ENCODE measurements around the gene JAG2.

JAG2 gene

DNA sequence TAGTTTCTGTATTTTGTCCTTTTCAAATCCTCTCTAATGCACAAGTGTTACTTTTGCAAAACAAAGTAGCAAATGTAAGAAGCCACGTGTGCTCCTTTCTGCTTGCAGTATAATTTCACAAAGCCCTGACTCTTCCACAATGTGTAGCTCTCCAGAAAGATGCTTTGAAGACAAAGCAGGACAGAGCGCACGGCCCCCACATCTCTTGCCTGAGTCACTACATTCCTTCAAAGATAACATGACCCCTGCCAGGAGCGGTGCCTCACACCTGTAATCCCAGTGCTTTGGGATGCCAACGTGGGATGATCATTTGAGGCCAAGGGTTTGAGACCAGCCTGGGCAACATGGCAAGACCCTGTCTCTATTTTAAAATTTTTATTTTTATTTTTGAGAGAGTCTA is 40.5 kb downstream of the JAG2 start (continued):
- no peak for TF ChIP-seq OSR1 (CRISPR knock-in tag; IDR thresholded peaks at IDR 0.05)
- no peak for TF ChIP-seq ZNF70 (CRISPR knock-in tag; IDR thresholded peaks at IDR 0.05)
- no peak for TF ChIP-seq CSDC2 (CRISPR knock-in tag; IDR thresholded peaks at IDR 0.05)
- TF ChIP-seq PPARA (CRISPR knock-in tag; IDR thresholded peaks at IDR 0.05; ENCODE audit: borderline replicate concordance), result no peak
- no peak for TF ChIP-seq ZFP3 (CRISPR knock-in tag; IDR thresholded peaks at IDR 0.05)
- TF ChIP-seq, protein P1, sequence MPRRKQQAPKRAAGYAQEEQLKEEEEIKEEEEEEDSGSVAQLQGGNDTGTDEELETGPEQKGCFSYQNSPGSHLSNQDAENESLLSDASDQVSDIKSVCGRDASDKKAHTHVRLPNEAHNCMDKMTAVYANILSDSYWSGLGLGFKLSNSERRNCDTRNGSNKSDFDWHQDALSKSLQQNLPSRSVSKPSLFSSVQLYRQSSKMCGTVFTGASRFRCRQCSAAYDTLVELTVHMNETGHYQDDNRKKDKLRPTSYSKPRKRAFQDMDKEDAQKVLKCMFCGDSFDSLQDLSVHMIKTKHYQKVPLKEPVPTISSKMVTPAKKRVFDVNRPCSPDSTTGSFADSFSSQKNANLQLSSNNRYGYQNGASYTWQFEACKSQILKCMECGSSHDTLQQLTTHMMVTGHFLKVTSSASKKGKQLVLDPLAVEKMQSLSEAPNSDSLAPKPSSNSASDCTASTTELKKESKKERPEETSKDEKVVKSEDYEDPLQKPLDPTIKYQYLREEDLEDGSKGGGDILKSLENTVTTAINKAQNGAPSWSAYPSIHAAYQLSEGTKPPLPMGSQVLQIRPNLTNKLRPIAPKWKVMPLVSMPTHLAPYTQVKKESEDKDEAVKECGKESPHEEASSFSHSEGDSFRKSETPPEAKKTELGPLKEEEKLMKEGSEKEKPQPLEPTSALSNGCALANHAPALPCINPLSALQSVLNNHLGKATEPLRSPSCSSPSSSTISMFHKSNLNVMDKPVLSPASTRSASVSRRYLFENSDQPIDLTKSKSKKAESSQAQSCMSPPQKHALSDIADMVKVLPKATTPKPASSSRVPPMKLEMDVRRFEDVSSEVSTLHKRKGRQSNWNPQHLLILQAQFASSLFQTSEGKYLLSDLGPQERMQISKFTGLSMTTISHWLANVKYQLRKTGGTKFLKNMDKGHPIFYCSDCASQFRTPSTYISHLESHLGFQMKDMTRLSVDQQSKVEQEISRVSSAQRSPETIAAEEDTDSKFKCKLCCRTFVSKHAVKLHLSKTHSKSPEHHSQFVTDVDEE (CRISPR knock-in tag; IDR thresholded peaks at IDR 0.05), result no peak
- no peak for TF ChIP-seq ARNTL (CRISPR knock-in tag; IDR thresholded peaks at IDR 0.05; ENCODE audit: borderline replicate concordance, low read depth)
- no peak for TF ChIP-seq BACH2 (CRISPR knock-in tag; IDR thresholded peaks at IDR 0.05; ENCODE audit: borderline replicate concordance)
- TF ChIP-seq, protein P2, sequence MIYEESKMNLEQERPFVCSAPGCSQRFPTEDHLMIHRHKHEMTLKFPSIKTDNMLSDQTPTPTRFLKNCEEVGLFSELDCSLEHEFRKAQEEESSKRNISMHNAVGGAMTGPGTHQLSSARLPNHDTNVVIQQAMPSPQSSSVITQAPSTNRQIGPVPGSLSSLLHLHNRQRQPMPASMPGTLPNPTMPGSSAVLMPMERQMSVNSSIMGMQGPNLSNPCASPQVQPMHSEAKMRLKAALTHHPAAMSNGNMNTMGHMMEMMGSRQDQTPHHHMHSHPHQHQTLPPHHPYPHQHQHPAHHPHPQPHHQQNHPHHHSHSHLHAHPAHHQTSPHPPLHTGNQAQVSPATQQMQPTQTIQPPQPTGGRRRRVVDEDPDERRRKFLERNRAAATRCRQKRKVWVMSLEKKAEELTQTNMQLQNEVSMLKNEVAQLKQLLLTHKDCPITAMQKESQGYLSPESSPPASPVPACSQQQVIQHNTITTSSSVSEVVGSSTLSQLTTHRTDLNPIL (CRISPR knock-in tag; IDR thresholded peaks at IDR 0.05; ENCODE audit: low read depth), result no peak
- no peak for TF ChIP-seq ISL1 (CRISPR knock-in tag; IDR thresholded peaks at IDR 0.05)
- TF ChIP-seq GLIS3 (CRISPR knock-in tag; IDR thresholded peaks at IDR 0.05), result no peak

DNA sequence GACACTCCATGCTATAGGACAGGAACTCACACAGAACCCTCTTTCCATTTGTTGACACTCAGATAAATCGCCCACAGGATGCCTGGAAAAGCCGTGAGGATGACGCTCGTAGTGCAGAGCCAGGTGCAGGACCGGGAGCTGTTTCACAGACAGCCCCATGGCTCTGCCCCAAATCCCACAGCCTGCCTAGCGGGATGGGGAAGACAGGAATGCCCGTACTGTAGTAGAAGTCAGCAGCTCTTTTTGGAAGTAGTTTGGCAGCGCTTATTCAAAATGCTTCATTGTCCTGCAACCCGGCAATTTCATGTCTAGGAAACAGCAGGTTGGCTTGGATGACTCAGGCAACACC is 41.6 kb downstream of the JAG2 start:
- TF ChIP-seq, protein P3, sequence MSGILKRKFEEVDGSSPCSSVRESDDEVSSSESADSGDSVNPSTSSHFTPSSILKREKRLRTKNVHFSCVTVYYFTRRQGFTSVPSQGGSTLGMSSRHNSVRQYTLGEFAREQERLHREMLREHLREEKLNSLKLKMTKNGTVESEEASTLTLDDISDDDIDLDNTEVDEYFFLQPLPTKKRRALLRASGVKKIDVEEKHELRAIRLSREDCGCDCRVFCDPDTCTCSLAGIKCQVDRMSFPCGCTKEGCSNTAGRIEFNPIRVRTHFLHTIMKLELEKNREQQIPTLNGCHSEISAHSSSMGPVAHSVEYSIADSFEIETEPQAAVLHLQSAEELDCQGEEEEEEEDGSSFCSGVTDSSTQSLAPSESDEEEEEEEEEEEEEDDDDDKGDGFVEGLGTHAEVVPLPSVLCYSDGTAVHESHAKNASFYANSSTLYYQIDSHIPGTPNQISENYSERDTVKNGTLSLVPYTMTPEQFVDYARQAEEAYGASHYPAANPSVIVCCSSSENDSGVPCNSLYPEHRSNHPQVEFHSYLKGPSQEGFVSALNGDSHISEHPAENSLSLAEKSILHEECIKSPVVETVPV (CRISPR knock-in tag; IDR thresholded peaks at IDR 0.05), result no peak
- TF ChIP-seq ARNTL (CRISPR knock-in tag; IDR thresholded peaks at IDR 0.05; ENCODE audit: borderline replicate concordance, low read depth) (no peak), SNAI2 (CRISPR knock-in tag; IDR thresholded peaks at IDR 0.05) (no peak), ZNF8 (CRISPR knock-in tag; IDR thresholded peaks at IDR 0.05) (no peak), OSR1 (CRISPR knock-in tag; IDR thresholded peaks at IDR 0.05) (no peak), ZFP3 (CRISPR knock-in tag; IDR thresholded peaks at IDR 0.05) (no peak), ZNF565 (CRISPR knock-in tag; conservative IDR thresholded peaks at IDR 0.05; ENCODE audit: low read depth) (no peak), ISL1 (CRISPR knock-in tag; IDR thresholded peaks at IDR 0.05) (no peak), ZFP30 (CRISPR knock-in tag; IDR thresholded peaks at IDR 0.05) (no peak), ZNF70 (CRISPR knock-in tag; IDR thresholded peaks at IDR 0.05) (no peak), CSDC2 (CRISPR knock-in tag; IDR thresholded peaks at IDR 0.05) (no peak), PPARA (CRISPR knock-in tag; IDR thresholded peaks at IDR 0.05; ENCODE audit: borderline replicate concordance) (no peak), ESRRG (CRISPR knock-in tag; IDR thresholded peaks at IDR 0.05) (no peak), ZC3H10 (CRISPR knock-in tag; IDR thresholded peaks at IDR 0.05) (no peak)
- TF ChIP-seq, protein P4, sequence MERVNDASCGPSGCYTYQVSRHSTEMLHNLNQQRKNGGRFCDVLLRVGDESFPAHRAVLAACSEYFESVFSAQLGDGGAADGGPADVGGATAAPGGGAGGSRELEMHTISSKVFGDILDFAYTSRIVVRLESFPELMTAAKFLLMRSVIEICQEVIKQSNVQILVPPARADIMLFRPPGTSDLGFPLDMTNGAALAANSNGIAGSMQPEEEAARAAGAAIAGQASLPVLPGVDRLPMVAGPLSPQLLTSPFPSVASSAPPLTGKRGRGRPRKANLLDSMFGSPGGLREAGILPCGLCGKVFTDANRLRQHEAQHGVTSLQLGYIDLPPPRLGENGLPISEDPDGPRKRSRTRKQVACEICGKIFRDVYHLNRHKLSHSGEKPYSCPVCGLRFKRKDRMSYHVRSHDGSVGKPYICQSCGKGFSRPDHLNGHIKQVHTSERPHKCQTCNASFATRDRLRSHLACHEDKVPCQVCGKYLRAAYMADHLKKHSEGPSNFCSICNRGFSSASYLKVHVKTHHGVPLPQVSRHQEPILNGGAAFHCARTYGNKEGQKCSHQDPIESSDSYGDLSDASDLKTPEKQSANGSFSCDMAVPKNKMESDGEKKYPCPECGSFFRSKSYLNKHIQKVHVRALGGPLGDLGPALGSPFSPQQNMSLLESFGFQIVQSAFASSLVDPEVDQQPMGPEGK (CRISPR knock-in tag; IDR thresholded peaks at IDR 0.05; ENCODE audit: borderline replicate concordance), result no peak
- TF ChIP-seq, protein P2 (CRISPR knock-in tag; IDR thresholded peaks at IDR 0.05; ENCODE audit: low read depth), result no peak
- TF ChIP-seq, protein P5, sequence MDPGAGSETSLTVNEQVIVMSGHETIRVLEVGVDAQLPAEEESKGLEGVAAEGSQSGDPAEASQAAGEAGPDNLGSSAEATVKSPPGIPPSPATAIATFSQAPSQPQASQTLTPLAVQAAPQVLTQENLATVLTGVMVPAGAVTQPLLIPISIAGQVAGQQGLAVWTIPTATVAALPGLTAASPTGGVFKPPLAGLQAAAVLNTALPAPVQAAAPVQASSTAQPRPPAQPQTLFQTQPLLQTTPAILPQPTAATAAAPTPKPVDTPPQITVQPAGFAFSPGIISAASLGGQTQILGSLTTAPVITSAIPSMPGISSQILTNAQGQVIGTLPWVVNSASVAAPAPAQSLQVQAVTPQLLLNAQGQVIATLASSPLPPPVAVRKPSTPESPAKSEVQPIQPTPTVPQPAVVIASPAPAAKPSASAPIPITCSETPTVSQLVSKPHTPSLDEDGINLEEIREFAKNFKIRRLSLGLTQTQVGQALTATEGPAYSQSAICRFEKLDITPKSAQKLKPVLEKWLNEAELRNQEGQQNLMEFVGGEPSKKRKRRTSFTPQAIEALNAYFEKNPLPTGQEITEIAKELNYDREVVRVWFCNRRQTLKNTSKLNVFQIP (CRISPR knock-in tag; IDR thresholded peaks at IDR 0.05; ENCODE audit: borderline replicate concordance, low read depth), result no peak
- ATAC-seq, result no peak
